ENCODE measurements around the gene IGLL5. TPM values are rescaled to one million over a fixed set of nuclear protein-coding genes. Genes with fewer than 3 reads are reported as not detected.

The IGLL5 gene
- total and polyA plus RNA-seq, 2 of the 13 experiments (the other 11 are each of a cell fraction or from before 2014, with no cell fraction given): not detected

DNA sequence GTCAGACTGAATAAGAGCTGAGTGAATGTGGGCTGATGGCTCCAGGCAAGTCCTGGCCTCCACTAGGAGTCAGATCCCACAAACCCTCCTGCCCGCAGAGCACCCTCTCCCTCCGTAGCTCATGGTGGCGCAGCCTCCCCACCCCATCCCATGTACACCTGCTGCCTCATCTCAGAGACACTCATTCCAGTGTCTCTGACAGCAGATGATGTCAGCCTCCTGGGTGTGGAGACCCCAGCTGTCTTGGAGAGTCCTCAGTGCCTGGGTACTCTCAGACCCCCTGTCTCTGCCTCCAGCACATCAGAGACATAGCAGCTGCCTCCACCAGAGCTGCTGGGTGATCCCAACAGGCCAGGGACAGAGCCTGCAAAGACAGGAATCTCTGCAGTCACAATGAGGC is 9.5 kb downstream of the IGLL5 start (continued):
- no peak for TF ChIP-seq ZNF589 (CRISPR knock-in tag; conservative IDR thresholded peaks at IDR 0.05)
- no peak for TF ChIP-seq GMEB2 (CRISPR knock-in tag; IDR thresholded peaks at IDR 0.05; ENCODE audit: low read depth)
- TF ChIP-seq ATRX (CRISPR knock-in tag; IDR thresholded peaks at IDR 0.05; ENCODE audit: borderline replicate concordance): no peak
- no peak for TF ChIP-seq ARNT2 (CRISPR knock-in tag; IDR thresholded peaks at IDR 0.05; ENCODE audit: low read depth)
- TF ChIP-seq MATR3 (CRISPR knock-in tag; IDR thresholded peaks at IDR 0.05): no peak
- TF ChIP-seq FOXK1 (CRISPR knock-in tag; IDR thresholded peaks at IDR 0.05; ENCODE audit: borderline replicate concordance, low read depth): no peak
- no peak for TF ChIP-seq ZNF24 (IDR thresholded peaks at IDR 0.05)

GRCh38 chr22:22897947-22898346 is 10.3 kb downstream of the IGLL5 start:
- ChIA-PET CTCF (ENCODE audit: low intra/inter-chr PET ratio, low total read pairs) (no interaction called here), POLR2A (no interaction called here)
- no peak for ATAC-seq
- 2% methylated on average over 5 of the region's 5 CpGs for WGBS (ENCODE audit: low lambda C conversion rate)
- intact Hi-C loops (cut with micrococcal nuclease; ENCODE audit: unreplicated experiment) (no loop called here), in situ Hi-C loops (cut with HindIII; ENCODE audit: extremely low pct_ligation_motif_present, low pct_unique_long_range_greater_than_20kb) (no loop called here)
- Histone ChIP-seq H3K4me1 (ENCODE audit: insufficient read depth, low read length) (no peaks in the 10 kb centered on the region), H4K20me1 (ENCODE audit: insufficient read depth, low read length) (no peaks in the 10 kb centered on the region), H3K4me3 (replicated peaks in 1 of 3; ENCODE audit: insufficient read depth in 1 of 3, low read depth in 2 of 3, low read length in 3 of 3) (no peak overlapping the region), H3K4me2 (ENCODE audit: low read depth, low read length) (no peak overlapping the region), H3K27me3 (ENCODE audit: control insufficient read depth in 1 of 2, insufficient read depth in 2 of 2, low read length in 2 of 2) (peaks cover 6 to 42% of the 10 kb centered on the region in 2 experiments; a peak in 4 of 5 replicates), H3K79me2 (ENCODE audit: insufficient read depth, low read length) (no peaks in the 10 kb centered on the region), H2AFZ (ENCODE audit: low read length) (no peak overlapping the region), H3K9ac (ENCODE audit: insufficient read depth, low read depth, low read length) (no peak overlapping the region), H3K36me3 (replicated peaks in 1 of 2; ENCODE audit: control insufficient read depth in 1 of 2, insufficient read depth in 2 of 2, low read length in 2 of 2) (no peaks in the 10 kb centered on the region), H3K9me3 (ENCODE audit: low read length) (no peaks in the 10 kb centered on the region), H3K27ac (ENCODE audit: extremely low read length, insufficient read depth, low read length) (no peak overlapping the region)
- no peak for FAIRE-seq
- BruUV-seq (replicated peaks): no TSS peak
- DNase-seq (ENCODE audit: low spot score): no peak
- TF ChIP-seq ZNF275 (CRISPR knock-in tag; IDR thresholded peaks at IDR 0.05; ENCODE audit: borderline replicate concordance): no peak
- no peak for TF ChIP-seq SCMH1 (CRISPR knock-in tag; IDR thresholded peaks at IDR 0.05; ENCODE audit: borderline replicate concordance)
- TF ChIP-seq ZNF383 (CRISPR knock-in tag; IDR thresholded peaks at IDR 0.05; ENCODE audit: borderline replicate concordance): no peak
- no peak for TF ChIP-seq ZKSCAN5 (CRISPR knock-in tag; IDR thresholded peaks at IDR 0.05)
- TF ChIP-seq ZNF879 (CRISPR knock-in tag; IDR thresholded peaks at IDR 0.05): no peak
- TF ChIP-seq, protein P1, sequence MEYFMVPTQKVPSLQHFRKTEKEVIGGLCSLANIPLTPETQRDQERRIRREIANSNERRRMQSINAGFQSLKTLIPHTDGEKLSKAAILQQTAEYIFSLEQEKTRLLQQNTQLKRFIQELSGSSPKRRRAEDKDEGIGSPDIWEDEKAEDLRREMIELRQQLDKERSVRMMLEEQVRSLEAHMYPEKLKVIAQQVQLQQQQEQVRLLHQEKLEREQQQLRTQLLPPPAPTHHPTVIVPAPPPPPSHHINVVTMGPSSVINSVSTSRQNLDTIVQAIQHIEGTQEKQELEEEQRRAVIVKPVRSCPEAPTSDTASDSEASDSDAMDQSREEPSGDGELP (IDR thresholded peaks at IDR 0.05; ENCODE audit: borderline replicate concordance, low read depth): no peak
- TF ChIP-seq ZFP37 (CRISPR knock-in tag; IDR thresholded peaks at IDR 0.05; ENCODE audit: borderline replicate concordance): no peak
- TF ChIP-seq ZNF496 (CRISPR knock-in tag; IDR thresholded peaks at IDR 0.05; ENCODE audit: insufficient replicate concordance): no peak
- TF ChIP-seq ZNF75D (CRISPR knock-in tag; IDR thresholded peaks at IDR 0.05; ENCODE audit: borderline replicate concordance): no peak
- TF ChIP-seq TBP (CRISPR knock-in tag; IDR thresholded peaks at IDR 0.05): no peak
- no peak for TF ChIP-seq ZNF432 (CRISPR knock-in tag; IDR thresholded peaks at IDR 0.05; ENCODE audit: borderline replicate concordance)
- no peak for TF ChIP-seq ZNF503 (CRISPR knock-in tag; IDR thresholded peaks at IDR 0.05)
- no peak for TF ChIP-seq THYN1 (CRISPR knock-in tag; IDR thresholded peaks at IDR 0.05; ENCODE audit: borderline replicate concordance, low read depth)
